Measurements from ENCODE around the gene USP10.

DNA sequence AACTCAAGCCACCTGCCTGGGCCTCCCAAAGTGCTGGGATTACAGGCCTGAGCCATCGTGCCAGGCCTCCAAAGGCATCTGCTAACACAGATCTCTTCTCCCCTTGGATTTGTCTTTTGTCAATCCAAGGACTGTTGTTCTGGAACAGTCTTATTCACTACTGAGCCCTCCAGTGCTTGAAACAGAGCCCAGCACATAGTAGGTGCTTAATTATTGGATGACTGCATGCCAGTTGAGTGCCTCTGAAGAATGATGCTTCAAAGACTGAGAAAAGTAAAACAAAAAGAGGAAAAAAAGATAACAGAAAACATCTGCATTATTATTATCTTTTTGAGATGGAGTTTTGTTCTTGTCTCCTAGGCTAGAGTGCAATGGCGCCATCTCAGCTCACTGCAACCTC is 118.3 kb downstream of the USP10 start:
- TF ChIP-seq, protein P1, sequence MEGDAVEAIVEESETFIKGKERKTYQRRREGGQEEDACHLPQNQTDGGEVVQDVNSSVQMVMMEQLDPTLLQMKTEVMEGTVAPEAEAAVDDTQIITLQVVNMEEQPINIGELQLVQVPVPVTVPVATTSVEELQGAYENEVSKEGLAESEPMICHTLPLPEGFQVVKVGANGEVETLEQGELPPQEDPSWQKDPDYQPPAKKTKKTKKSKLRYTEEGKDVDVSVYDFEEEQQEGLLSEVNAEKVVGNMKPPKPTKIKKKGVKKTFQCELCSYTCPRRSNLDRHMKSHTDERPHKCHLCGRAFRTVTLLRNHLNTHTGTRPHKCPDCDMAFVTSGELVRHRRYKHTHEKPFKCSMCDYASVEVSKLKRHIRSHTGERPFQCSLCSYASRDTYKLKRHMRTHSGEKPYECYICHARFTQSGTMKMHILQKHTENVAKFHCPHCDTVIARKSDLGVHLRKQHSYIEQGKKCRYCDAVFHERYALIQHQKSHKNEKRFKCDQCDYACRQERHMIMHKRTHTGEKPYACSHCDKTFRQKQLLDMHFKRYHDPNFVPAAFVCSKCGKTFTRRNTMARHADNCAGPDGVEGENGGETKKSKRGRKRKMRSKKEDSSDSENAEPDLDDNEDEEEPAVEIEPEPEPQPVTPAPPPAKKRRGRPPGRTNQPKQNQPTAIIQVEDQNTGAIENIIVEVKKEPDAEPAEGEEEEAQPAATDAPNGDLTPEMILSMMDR (IDR thresholded peaks at IDR 0.05; ENCODE audit: extremely low read depth in 1 of 2, insufficient read depth in 1 of 2, low read depth in 1 of 2, low read length in 2 of 2) = no peak
- TF ChIP-seq POLR2A (IDR thresholded peaks at IDR 0.05; ENCODE audit: low read depth, low read length) = no peak
- TF ChIP-seq, protein P2, sequence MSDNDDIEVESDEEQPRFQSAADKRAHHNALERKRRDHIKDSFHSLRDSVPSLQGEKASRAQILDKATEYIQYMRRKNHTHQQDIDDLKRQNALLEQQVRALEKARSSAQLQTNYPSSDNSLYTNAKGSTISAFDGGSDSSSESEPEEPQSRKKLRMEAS (IDR thresholded peaks at IDR 0.05; ENCODE audit: insufficient read depth, insufficient read length) = no peak
- TF ChIP-seq EZH2 (IDR thresholded peaks at IDR 0.05; ENCODE audit: borderline replicate concordance, low read depth, low read length, severe bottlenecking) = no peak
- no peak for TF ChIP-seq POLR2AphosphoS5 (IDR thresholded peaks at IDR 0.05; ENCODE audit: insufficient read depth, low read depth, low read length)
- TF ChIP-seq MYC (IDR thresholded peaks at IDR 0.05; ENCODE audit: low read depth, low read length) = no peak

Measured in endothelial cell of umbilical vein (primary cell).